Heart right ventricle (tissue), 16 donors: Measurements from ENCODE around the gene SCMH1. TPM values are rescaled to one million over a fixed set of nuclear protein-coding genes. Genes with fewer than 3 reads are reported as not detected.

Experiments
- ATAC-seq, 8 donors: fragments of 200-7000 bp; cut with Tn5 transposase; one replicate each; pipeline ENCODE4 v1.9.1; 2020; ENCODE audit warnings: mild to moderate bottlenecking in 8 of 8, moderate library complexity in 8 of 8, moderate number of reproducible peaks in 1 of 8
- DNase-seq, 2 donors: peaks; one replicate each; pipeline ENCODE4 v3.0.0-alpha.2; 2020
- H3K27ac ChIP-seq, 10 donors: fragments of 200-600 bp; sonication (generic) in 2 of 10; one replicate each; pipeline versions ENCODE4 v1.5.0 to v1.8.0; 2020 to 2022; ENCODE audit warnings: mild to moderate bottlenecking in 3 of 10
- H3K27me3 ChIP-seq, 7 donors: fragments of 200-600 bp; one replicate each; pipeline ENCODE4 v1.8.0; 2021 to 2022; ENCODE audit warnings: mild to moderate bottlenecking in 2 of 7
- H3K36me3 ChIP-seq, 9 donors: fragments of 200-600 bp; sonication (generic) in 1 of 9; one replicate each; pipeline versions ENCODE4 v1.5.0 to v1.8.0; 2020 to 2022; ENCODE audit warnings: mild to moderate bottlenecking in 2 of 9
- H3K4me1 ChIP-seq, 9 donors: fragments of 200-600 bp; sonication (generic) in 1 of 9; one replicate each; pipeline versions ENCODE4 v1.5.0 to v1.8.0; 2020 to 2022; ENCODE audit warnings: mild to moderate bottlenecking in 4 of 9
- H3K4me3 ChIP-seq, 10 donors: fragments of 200-600 bp; sonication (generic) in 2 of 10; one replicate each; pipeline versions ENCODE4 v1.5.0 to v1.8.0; 2020 to 2022; ENCODE audit warnings: mild to moderate bottlenecking in 7 of 10, moderate library complexity in 2 of 10
- H3K9me3 ChIP-seq, 11 donors: fragments of 200-600 bp in 10 of 11; sonication (generic) in 2 of 11; one replicate each; pipeline versions ENCODE4 v1.5.0 to v1.8.0; 2013 to 2022; ENCODE audit warnings: mild to moderate bottlenecking in 2 of 11, control low read depth in 1 of 11, moderate library complexity in 1 of 11
- CTCF ChIP-seq, 9 donors: fragments of 200-600 bp; sonication (generic) in 2 of 9; IDR thresholded peaks; one replicate each; pipeline versions ENCODE4 v1.5.0 to v1.8.0; 2021 to 2022; ENCODE audit warnings: antibody characterized with exemption in 9 of 9, mild to moderate bottlenecking in 5 of 9, moderate library complexity in 1 of 9
- WGBS, 2 donors: extraction: QIAGEN DNeasy Blood & Tissue Kit; methylation state at CpG; one replicate each; pipeline ENCODE4 v1.1.7; 2013; ENCODE audit warnings: inconsistent platforms in 1 of 2; 5-methylcytosine and 5-hydroxymethylcytosine counted together
- intact Hi-C, 10 donors: fragments of 100-400 bp; cut with DNase I; formaldehyde crosslinking; loops; one replicate each; pipeline versions ENCODE4 v1.11.1 to v1.14.2; 2022
- polyA plus RNA-seq, 2 donors: library from polyadenylated mRNA; stranded (reverse); fragments of 200-250 nt; gene quantifications; one replicate each; pipeline ENCODE4 v1.2.3, GENCODE V29; 2013
- total RNA-seq, 10 donors: library from RNA; stranded (reverse); fragmentation: NEBNext Ultra II Directional in 3 of 10; extraction: Animal tissue kit (Norgen Biotek cat#: 25700) in 3 of 10; gene quantifications; one replicate each; pipeline versions ENCODE4 v1.2.1 to v1.2.4, GENCODE V29; 2021 to 2023
- donor health status: Arrhythmogenic right ventricular cardiomyopathy.
- donor health status: ischemic (EF 13 %, LVEDD 7.1; RV severe dilation, severe dysfunction).
- donor health status: healthy with polysubstance abuse.
- donor health status: DM: no; HTN: yes; CAD: no.
- donor health status: DM: no; HTN: no; CAD: no.
- donor health status: ischemic (EF 25% LVEDD 6.9; RV normal size, moderate dysfunction).
- donor health status: ischemic (EF 25% LVEDD 5.7; RV mildly dilated, moderate dysfunction).
- donor health status: healthy.
- donor health status: DM: yes; HTN: yes; CAD: no.
- donor health status: Ischemic cardiomyopathy.
- donor health status: ischemic (EF 35%, LVEDD 5.7; RV mildly dilated, moderate dysfunction).
- donor health status: nonischemic (EF 11% LVEDD 7.7; RV severe dilation, severe dysfunction).
- donor health status: DM: yes; HTN: yes; CAD: no.
- donor health status: PGD.
- donor health status: ischemic (EF 29% LVEDD 5.4; RV normal size, mild dysfunction).
- donor health status: nonischemic (EF 23%, LVEDD 6.1; RV moderate dilation, normal function).

The SCMH1 gene
- total and polyA plus RNA-seq, 12 donors, result 29.6 to 53.5 (median 43.8) TPM

GRCh38 chr1:41238311-41238988 is 3.7 kb downstream of the SCMH1 start:
- Histone ChIP-seq H3K27me3 (no peaks in the 10 kb centered on the region), H3K9me3 (no peaks in the 10 kb centered on the region), H3K4me3 (no peak overlapping the region), H3K4me1 (peaks cover 0 to 76% (median 59%) of the 10 kb centered on the region in 9 donors), H3K27ac (no peak overlapping the region), H3K36me3 (no peaks in the 10 kb centered on the region)
- intact Hi-C loops, result loop anchor here in 3 of 10 donors (5.0 to 10.0 kb wide), 3 partner anchors 86 to 194 kb away; no protein-coding TSS in a partner anchor
- DNase-seq (no peak), ATAC-seq (peak in 2 of 8 donors; percentile 20)
- 68 to 70% methylated on average over 5 of the region's 5 CpGs for WGBS, 2 donors
- no peak for TF ChIP-seq CTCF (IDR thresholded peaks at IDR 0.05)

GRCh38 chr1:41236781-41237180 is 5.3 kb downstream of the SCMH1 start:
- H3K27me3 ChIP-seq, result no peaks in the 10 kb centered on the region
- 68 to 80% methylated on average over 2 of the region's 2 CpGs for WGBS, 2 donors
- H3K9me3 ChIP-seq, result no peaks in the 10 kb centered on the region
- intact Hi-C loops, result loop anchor here in 3 of 10 donors (5.0 to 10.0 kb wide), 3 partner anchors 84 to 192 kb away; no protein-coding TSS in a partner anchor
- no peaks in the 10 kb centered on the region for H3K36me3 ChIP-seq
- H3K4me3 ChIP-seq, result no peak overlapping the region
- peaks cover 0 to 75% (median 50%) of the 10 kb centered on the region in 9 donors for H3K4me1 ChIP-seq
- no peak for DNase-seq
- ATAC-seq, result no peak
- H3K27ac ChIP-seq, result no peak overlapping the region
- TF ChIP-seq CTCF (IDR thresholded peaks at IDR 0.05), result no peak

DNA sequence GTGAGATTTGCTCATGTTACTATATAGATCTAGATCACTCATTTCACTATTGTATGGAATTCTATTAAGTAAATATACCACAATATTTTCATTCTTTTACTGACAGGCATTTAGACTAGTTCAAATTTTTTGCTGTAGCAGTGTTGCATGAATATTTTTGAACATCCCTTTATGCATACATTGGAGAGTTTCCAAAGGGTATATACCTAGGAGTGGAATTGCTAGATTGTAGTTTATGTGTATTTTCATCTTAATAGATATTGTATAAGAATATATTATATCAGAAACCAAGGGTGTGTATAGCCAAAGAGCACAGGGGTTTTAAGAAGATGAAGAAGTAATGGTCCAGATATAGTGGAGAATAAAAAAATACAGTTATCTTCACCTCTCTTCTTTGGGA is 6.2 kb downstream of the SCMH1 start:
- ATAC-seq (no peak), DNase-seq (no peak)
- no peaks in the 10 kb centered on the region for H3K36me3 ChIP-seq
- intact Hi-C loops, result loop anchor here in 3 of 10 donors (5.0 to 10.0 kb wide), 3 partner anchors 84 to 191 kb away; no protein-coding TSS in a partner anchor
- no peak for TF ChIP-seq CTCF (IDR thresholded peaks at IDR 0.05)
- H3K4me1 ChIP-seq, result peaks cover 0 to 72% (median 45%) of the 10 kb centered on the region in 9 donors
- no peaks in the 10 kb centered on the region for H3K9me3 ChIP-seq
- no peaks in the 10 kb centered on the region for H3K27me3 ChIP-seq
- H3K27ac ChIP-seq, result no peak overlapping the region
- H3K4me3 ChIP-seq, result no peak overlapping the region

- H3K27me3 ChIP-seq, result no peaks in the 10 kb centered on the region
- DNase-seq (no peak), ATAC-seq (no peak)
- no peak overlapping the region for H3K4me3 ChIP-seq
- H3K27ac ChIP-seq, result no peak overlapping the region
- peaks cover 0 to 50% (median 26%) of the 10 kb centered on the region in 9 donors for H3K4me1 ChIP-seq
- H3K36me3 ChIP-seq, result no peaks in the 10 kb centered on the region
- intact Hi-C loops, result loop anchor here in 2 of 10 donors (10.0 kb wide), 2 partner anchors 129 to 189 kb away; no protein-coding TSS in a partner anchor
- 73 to 80% methylated on average over 1 of the region's 1 CpG for WGBS, 2 donors
- no peak for TF ChIP-seq CTCF (IDR thresholded peaks at IDR 0.05)
- H3K9me3 ChIP-seq, result no peaks in the 10 kb centered on the region
These were observed 8.4 kb downstream of the SCMH1 start for GRCh38 chr1:41233708-41234107.
